ENCODE results near the gene MISP. TPM values are rescaled to one million over a fixed set of nuclear protein-coding genes. Genes with fewer than 3 reads are reported as not detected.

The MISP gene
- total and polyA plus RNA-seq, 2 experiments from 2014 or later = 0.27 to 0.28 TPM

GRCh38 chr19:703329-703650, 47.6 kb upstream of the MISP start (continued):
- TF ChIP-seq, protein P1, sequence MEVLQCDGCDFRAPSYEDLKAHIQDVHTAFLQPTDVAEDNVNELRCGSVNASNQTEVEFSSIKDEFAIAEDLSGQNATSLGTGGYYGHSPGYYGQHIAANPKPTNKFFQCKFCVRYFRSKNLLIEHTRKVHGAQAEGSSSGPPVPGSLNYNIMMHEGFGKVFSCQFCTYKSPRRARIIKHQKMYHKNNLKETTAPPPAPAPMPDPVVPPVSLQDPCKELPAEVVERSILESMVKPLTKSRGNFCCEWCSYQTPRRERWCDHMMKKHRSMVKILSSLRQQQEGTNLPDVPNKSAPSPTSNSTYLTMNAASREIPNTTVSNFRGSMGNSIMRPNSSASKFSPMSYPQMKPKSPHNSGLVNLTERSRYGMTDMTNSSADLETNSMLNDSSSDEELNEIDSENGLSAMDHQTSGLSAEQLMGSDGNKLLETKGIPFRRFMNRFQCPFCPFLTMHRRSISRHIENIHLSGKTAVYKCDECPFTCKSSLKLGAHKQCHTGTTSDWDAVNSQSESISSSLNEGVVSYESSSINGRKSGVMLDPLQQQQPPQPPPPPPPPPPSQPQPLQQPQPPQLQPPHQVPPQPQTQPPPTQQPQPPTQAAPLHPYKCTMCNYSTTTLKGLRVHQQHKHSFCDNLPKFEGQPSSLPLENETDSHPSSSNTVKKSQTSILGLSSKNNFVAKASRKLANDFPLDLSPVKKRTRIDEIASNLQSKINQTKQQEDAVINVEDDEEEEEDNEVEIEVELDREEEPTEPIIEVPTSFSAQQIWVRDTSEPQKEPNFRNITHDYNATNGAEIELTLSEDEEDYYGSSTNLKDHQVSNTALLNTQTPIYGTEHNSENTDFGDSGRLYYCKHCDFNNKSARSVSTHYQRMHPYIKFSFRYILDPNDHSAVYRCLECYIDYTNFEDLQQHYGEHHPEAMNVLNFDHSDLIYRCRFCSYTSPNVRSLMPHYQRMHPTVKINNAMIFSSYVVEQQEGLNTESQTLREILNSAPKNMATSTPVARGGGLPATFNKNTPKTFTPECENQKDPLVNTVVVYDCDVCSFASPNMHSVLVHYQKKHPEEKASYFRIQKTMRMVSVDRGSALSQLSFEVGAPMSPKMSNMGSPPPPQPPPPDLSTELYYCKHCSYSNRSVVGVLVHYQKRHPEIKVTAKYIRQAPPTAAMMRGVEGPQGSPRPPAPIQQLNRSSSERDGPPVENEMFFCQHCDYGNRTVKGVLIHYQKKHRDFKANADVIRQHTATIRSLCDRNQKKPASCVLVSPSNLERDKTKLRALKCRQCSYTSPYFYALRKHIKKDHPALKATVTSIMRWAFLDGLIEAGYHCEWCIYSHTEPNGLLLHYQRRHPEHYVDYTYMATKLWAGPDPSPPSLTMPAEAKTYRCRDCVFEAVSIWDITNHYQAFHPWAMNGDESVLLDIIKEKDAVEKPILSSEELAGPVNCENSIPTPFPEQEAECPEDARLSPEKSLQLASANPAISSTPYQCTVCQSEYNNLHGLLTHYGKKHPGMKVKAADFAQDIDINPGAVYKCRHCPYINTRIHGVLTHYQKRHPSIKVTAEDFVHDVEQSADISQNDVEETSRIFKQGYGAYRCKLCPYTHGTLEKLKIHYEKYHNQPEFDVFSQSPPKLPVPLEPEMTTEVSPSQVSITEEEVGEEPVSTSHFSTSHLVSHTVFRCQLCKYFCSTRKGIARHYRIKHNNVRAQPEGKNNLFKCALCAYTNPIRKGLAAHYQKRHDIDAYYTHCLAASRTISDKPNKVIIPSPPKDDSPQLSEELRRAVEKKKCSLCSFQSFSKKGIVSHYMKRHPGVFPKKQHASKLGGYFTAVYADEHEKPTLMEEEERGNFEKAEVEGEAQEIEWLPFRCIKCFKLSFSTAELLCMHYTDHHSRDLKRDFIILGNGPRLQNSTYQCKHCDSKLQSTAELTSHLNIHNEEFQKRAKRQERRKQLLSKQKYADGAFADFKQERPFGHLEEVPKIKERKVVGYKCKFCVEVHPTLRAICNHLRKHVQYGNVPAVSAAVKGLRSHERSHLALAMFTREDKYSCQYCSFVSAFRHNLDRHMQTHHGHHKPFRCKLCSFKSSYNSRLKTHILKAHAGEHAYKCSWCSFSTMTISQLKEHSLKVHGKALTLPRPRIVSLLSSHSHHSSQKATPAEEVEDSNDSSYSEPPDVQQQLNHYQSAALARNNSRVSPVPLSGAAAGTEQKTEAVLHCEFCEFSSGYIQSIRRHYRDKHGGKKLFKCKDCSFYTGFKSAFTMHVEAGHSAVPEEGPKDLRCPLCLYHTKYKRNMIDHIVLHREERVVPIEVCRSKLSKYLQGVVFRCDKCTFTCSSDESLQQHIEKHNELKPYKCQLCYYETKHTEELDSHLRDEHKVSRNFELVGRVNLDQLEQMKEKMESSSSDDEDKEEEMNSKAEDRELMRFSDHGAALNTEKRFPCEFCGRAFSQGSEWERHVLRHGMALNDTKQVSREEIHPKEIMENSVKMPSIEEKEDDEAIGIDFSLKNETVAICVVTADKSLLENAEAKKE (CRISPR knock-in tag; IDR thresholded peaks at IDR 0.05) = no peak
- TF ChIP-seq EZH2phosphoT487 (IDR thresholded peaks at IDR 0.05; ENCODE audit: unreplicated experiment) = no peak
- no peak for TF ChIP-seq NANOG (IDR thresholded peaks at IDR 0.05; ENCODE audit: borderline replicate concordance)
- no peak for TF ChIP-seq ZNF331 (CRISPR knock-in tag; IDR thresholded peaks at IDR 0.05; ENCODE audit: low read depth)
- TF ChIP-seq JUNB (IDR thresholded peaks at IDR 0.05; ENCODE audit: unreplicated experiment) = no peak
- no peak for TF ChIP-seq ETS1 (IDR thresholded peaks at IDR 0.05)
- TF ChIP-seq POLR2AphosphoS5 (IDR thresholded peaks at IDR 0.05; ENCODE audit: low read depth) = no peak; the same call in 1 of the 2 replicates
- no peak for TF ChIP-seq STAT1 (IDR thresholded peaks at IDR 0.05; ENCODE audit: unreplicated experiment)
- TF ChIP-seq EZH2 (IDR thresholded peaks at IDR 0.05; ENCODE audit: low read depth, unreplicated experiment) = no peak
- TF ChIP-seq, protein P2, sequence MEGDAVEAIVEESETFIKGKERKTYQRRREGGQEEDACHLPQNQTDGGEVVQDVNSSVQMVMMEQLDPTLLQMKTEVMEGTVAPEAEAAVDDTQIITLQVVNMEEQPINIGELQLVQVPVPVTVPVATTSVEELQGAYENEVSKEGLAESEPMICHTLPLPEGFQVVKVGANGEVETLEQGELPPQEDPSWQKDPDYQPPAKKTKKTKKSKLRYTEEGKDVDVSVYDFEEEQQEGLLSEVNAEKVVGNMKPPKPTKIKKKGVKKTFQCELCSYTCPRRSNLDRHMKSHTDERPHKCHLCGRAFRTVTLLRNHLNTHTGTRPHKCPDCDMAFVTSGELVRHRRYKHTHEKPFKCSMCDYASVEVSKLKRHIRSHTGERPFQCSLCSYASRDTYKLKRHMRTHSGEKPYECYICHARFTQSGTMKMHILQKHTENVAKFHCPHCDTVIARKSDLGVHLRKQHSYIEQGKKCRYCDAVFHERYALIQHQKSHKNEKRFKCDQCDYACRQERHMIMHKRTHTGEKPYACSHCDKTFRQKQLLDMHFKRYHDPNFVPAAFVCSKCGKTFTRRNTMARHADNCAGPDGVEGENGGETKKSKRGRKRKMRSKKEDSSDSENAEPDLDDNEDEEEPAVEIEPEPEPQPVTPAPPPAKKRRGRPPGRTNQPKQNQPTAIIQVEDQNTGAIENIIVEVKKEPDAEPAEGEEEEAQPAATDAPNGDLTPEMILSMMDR (conservative IDR thresholded peaks at IDR 0.05; ENCODE audit: low read depth in 2 of 2) = no peak
